ENCODE results near the gene APP.
A peak's percentile ranks its signal among the peaks of the same experiment; 100 is the strongest.

Gene APP

DNA sequence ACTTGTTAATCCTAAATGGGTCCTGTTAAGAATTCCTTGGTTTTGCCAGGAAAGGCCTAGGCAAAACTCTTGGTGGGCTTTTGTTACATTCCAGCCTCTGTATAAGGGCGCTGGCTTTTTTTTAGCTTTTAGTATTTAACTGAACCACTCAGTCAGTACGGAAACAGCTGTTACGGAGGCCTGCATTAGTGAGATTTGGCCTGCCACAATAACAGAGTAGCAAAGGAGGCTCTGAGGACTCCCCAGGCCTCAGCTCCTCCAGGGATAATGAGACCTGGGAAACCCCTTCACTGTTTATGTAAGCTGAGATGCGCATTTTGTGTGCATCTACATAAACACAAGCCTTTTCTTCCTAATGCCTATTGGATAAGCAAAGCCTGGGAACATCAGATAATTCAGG lies 210.2 kb downstream of the APP start:
- TF ChIP-seq CTCF (conservative IDR thresholded peaks at IDR 0.05) = no peak
- peak overlapping the region; percentile 55 for H3K27ac ChIP-seq

DNA sequence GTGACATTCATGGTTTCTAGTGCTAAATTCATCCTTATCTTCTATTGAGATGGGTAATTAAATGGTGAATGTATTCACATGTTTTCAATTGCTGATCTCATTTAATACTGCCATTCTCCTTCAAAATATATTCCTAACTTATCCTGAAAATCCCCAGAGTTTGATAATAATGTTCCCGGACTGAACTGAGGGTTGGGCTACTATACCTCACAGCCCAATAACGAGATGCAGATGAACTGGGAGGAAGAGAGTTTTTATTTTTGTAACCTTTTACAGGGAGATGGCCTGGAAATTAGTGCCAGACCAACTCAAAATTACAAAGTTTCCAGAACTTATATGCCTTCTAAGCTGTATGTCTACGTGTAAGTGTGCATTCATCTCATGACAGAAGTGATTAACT lies 210.8 kb downstream of the APP start:
- peak overlapping the region; percentile 55; the same call in 1 of the 2 replicates for H3K27ac ChIP-seq
- TF ChIP-seq CTCF (conservative IDR thresholded peaks at IDR 0.05) = no peak

DNA sequence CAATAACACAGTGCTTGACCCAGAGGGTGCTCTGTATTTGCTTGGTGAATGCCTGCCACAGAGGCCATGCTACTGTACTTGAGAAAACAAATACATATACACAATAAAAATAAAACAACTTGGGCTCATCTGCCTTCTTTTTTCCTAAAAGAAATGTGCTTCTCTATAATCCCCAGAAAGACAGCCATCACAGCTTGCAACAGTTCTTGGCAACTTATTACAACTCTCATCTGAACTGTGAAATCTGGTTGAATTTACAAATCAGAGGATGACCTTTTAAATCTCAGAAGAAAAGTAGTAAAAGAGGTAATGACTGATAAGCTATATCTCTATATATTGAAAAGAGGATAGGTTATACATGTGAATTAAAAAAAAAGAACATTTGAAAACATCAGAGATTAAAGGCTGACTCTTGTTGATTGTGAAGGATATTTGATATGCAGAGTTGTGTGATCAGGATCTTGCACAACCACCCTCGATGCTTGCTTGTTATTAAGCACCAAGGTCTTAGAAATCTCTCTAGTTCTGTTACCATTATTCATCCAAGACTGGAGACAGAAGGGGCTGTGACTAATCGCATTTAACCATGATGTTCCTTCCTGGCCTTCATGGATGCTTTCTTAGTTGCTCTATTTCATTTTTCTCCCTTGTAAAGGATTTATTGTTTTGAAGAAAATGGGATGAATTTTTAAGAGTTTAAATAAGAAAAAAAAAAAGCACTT lies 213.4 kb downstream of the APP start:
- no peak for TF ChIP-seq CTCF (conservative IDR thresholded peaks at IDR 0.05)
- H3K27ac ChIP-seq = no peak overlapping the region

GRCh38 chr21:25955646-25956045 lies 214.9 kb downstream of the APP start:
- H3K27ac ChIP-seq = no peak overlapping the region
- TF ChIP-seq CTCF (conservative IDR thresholded peaks at IDR 0.05) = no peak

DNA sequence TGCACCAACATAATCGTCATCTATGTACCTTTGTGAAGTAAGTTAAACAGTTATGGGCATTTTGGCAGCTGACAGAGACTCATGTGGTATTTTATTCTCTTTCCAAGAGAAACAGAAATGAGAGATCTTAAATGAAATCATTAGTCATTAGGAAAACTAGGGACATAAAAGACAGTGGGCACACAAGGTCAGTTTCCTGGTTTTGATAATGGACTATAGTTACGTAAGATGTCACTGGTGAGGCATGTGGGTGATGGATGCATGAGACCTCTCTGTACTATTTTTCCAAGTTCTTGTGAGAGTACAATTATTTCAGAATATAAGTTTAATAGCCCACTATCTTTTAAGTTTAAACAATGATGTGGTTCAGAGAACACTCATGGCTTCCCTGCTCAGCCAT lies 216.9 kb downstream of the APP start:
- no peak overlapping the region for H3K27ac ChIP-seq
- TF ChIP-seq CTCF (conservative IDR thresholded peaks at IDR 0.05) = no peak

DNA sequence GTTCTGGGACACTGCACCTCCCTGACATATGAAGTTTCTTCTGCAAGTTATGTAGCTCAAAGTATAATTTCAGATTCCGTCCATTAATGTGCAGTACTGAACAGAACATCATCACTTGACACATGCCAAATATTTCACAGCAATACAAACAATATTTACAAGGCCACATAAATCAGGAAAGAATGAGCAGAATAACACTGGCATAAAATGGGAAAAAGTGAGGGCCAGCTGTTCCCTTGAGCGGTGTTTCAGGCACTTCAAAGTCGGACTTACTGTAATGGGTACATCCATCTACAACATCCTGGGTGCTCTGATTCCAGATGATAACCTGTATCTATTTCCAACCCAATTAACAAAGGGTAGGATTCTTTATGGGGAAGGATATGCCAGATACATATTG lies 217.4 kb downstream of the APP start:
- no peak for TF ChIP-seq CTCF (conservative IDR thresholded peaks at IDR 0.05)
- no peak overlapping the region for H3K27ac ChIP-seq

GRCh38 chr21:25952306-25952705 lies 218.3 kb downstream of the APP start:
- no peak for TF ChIP-seq CTCF (conservative IDR thresholded peaks at IDR 0.05)

More at GRCh38 chr21:25952306-25952705, 218.3 kb downstream of the APP start:
- H3K27ac ChIP-seq = no peak overlapping the region

Data from VCaP (cell line).